Activated CD8-positive, alpha-beta T cell treated with anti-CD3 and anti-CD28 coated beads for 36 hours (primary cell): ENCODE results near the gene AURKAIP1. TPM values are rescaled to one million over a fixed set of nuclear protein-coding genes. Genes with fewer than 3 reads are reported as not detected.
"Not testable (repeated sequence)": the region's sequence is repeated elsewhere in the genome, so short reads cannot be mapped to it uniquely, and the experiment has no call there.

Experiments
- ATAC-seq: fragments of 200-7000 bp; cut with Tn5 transposase; one replicate; pipeline ENCODE4 v1.10.0; 2021; ENCODE audit warnings: mild to moderate bottlenecking, moderate library complexity
- CTCF ChIA-PET: fragments of 350-600 bp; sonication (Branson Sonifier 250); formaldehyde crosslinking; loops from one replicate; lab custom pipeline; 2021; ENCODE audit warnings: antibody characterized with exemption; lab: Charles Lee
- POLR2A ChIA-PET: fragments of 350-600 bp; sonication (Branson Sonifier 250); formaldehyde crosslinking; loops from one replicate; lab custom pipeline; 2021; ENCODE audit warnings: antibody characterized with exemption; lab: Charles Lee
- DNase-seq: peaks from one replicate; pipeline ENCODE4 v3.0.0-alpha.2; 2020
- H3K27ac Mint-ChIP-seq: one replicate; pipeline ENCODE4 v1.8.0; 2021; ENCODE audit warnings: mild to moderate bottlenecking, mixed read lengths
- H3K27me3 Mint-ChIP-seq: one replicate; pipeline ENCODE4 v1.8.0; 2021; ENCODE audit warnings: mixed read lengths
- H3K36me3 Mint-ChIP-seq: one replicate; pipeline ENCODE4 v1.8.0; 2021; ENCODE audit warnings: low read depth, mixed read lengths
- H3K4me1 Mint-ChIP-seq: one replicate; pipeline ENCODE4 v1.8.0; 2021; ENCODE audit warnings: low read depth, mixed read lengths
- H3K4me3 Mint-ChIP-seq: one replicate; pipeline ENCODE4 v1.8.0; 2021; ENCODE audit warnings: mild to moderate bottlenecking, moderate library complexity, mixed read lengths
- H3K9me3 Mint-ChIP-seq: one replicate; pipeline ENCODE4 v1.8.0; 2021; ENCODE audit warnings: mixed read lengths
- intact Hi-C: fragments of 100-400 bp; cut with micrococcal nuclease; formaldehyde crosslinking; loops from one replicate; pipeline ENCODE4 v1.10.0; 2022
- total RNA-seq, 2 experiments: library from RNA; stranded (reverse); gene quantifications; one replicate each; pipeline ENCODE4 v1.2.3, GENCODE V29; 2021
- TF ChIP-seq, protein P1 (sequence below): fragments of 200-600 bp; IDR thresholded peaks from one replicate; pipeline ENCODE4 v1.8.0; 2022; ENCODE audit warnings: antibody characterized with exemption, mild to moderate bottlenecking

AURKAIP1 gene
- total RNA-seq, 2 experiments from 2014 or later: 127 TPM

DNA sequence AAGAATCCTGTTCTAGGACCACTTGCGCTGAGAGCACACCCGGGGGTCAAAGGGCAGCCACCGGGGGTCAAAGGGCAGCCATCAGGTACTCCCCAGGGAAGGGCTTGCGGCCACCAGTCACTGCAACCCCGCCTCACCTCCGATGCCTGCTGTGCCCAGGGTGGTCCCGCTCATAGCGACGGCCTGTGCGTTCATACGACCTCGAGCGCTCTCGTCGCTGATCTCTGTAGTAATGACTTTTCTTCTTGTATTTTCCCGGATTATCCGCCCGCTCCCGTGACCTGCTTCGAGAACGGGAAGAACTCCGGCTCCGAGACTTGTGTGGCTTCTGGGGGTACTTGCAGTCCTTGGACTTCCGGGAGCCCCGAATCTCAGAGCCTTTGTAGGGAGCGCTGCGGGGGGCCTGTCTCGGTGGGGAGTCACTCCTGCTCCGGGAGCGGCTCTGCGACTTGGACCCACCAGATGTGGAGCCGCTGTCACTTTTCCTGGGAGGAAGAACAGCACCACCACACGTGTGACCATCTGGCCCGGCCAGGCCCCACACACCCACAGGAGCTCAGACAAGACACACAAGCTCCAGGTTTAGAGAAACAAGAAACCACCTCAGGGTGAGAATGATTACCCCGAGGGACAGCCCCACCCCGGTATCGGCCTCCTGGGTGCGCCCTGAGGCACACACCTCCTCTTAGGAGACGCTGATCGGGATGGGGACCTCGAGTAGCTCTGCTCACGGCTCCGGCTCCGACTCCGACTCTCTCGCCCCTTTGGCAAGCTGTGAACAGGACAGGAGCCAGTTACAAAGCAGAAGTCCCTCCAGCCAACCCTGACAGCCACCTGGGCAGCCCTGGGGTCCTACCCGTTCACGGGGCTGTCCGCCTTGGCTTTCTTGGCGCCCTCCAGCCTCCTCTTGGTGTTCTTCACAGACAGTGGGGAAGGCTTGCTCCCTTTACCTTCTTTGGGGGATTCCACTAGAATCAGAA is 12.4 kb upstream of the AURKAIP1 start:
- no peak overlapping the region for H3K4me3 Mint-ChIP-seq
- peaks cover 55% of the 10 kb centered on the region for H3K36me3 Mint-ChIP-seq
- TF ChIP-seq, protein P1, sequence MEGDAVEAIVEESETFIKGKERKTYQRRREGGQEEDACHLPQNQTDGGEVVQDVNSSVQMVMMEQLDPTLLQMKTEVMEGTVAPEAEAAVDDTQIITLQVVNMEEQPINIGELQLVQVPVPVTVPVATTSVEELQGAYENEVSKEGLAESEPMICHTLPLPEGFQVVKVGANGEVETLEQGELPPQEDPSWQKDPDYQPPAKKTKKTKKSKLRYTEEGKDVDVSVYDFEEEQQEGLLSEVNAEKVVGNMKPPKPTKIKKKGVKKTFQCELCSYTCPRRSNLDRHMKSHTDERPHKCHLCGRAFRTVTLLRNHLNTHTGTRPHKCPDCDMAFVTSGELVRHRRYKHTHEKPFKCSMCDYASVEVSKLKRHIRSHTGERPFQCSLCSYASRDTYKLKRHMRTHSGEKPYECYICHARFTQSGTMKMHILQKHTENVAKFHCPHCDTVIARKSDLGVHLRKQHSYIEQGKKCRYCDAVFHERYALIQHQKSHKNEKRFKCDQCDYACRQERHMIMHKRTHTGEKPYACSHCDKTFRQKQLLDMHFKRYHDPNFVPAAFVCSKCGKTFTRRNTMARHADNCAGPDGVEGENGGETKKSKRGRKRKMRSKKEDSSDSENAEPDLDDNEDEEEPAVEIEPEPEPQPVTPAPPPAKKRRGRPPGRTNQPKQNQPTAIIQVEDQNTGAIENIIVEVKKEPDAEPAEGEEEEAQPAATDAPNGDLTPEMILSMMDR: no peak
- H3K4me1 Mint-ChIP-seq: peaks cover under 1% of the 10 kb centered on the region
- POLR2A ChIA-PET: interaction anchor here (0.6 to 5.3 kb wide), 3 partner anchors 9 to 838 kb away, joined by 3 to 48 read pairs (median 8); partner anchors contain the start of gene CCNL2
- intact Hi-C loops: no loop called here
- CTCF ChIA-PET: interaction anchor here (1.3 to 1.7 kb wide), 2 partner anchors 15 to 16 kb away, joined by 4 to 9 read pairs; no protein-coding TSS in a partner anchor
- H3K27me3 Mint-ChIP-seq: no peaks in the 10 kb centered on the region
- no peaks in the 10 kb centered on the region for H3K9me3 Mint-ChIP-seq
- H3K27ac Mint-ChIP-seq: no peak overlapping the region
- no peak for ATAC-seq
- DNase-seq: no peak

DNA sequence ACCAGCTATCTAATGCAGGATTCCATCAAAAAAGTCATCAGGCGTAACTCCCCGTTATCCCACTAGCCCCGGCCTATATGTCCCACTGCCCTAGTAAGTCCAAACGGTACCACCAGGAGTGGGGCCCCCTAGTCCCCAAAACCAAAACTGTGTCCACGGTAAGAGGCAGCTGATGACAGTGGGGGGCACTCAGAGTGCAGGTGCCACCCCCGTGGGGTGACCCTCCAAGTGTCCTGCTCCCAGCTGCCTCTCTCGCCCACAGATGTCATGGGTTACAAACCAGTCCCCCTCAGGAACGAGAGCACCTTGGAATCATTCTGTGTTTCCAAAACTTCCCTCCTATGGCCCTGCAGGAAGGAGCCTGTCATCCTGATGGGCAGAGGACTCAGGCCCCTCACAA is 10.9 kb upstream of the AURKAIP1 start:
- H3K4me1 Mint-ChIP-seq: no peaks in the 10 kb centered on the region
- H3K36me3 Mint-ChIP-seq: peaks cover 44% of the 10 kb centered on the region
- H3K27ac Mint-ChIP-seq: no peak overlapping the region
- ATAC-seq (no peak), DNase-seq (no peak)
- no peaks in the 10 kb centered on the region for H3K9me3 Mint-ChIP-seq
- intact Hi-C loops: no loop called here
- ChIA-PET CTCF (no interaction called here), POLR2A (interaction anchor here (0.7 to 5.3 kb wide), 4 partner anchors 10 to 238 kb away, joined by 3 to 48 read pairs (median 6); partner anchors contain the start of genes AURKAIP1 and CCNL2)
- no peak overlapping the region for H3K4me3 Mint-ChIP-seq
- no peaks in the 10 kb centered on the region for H3K27me3 Mint-ChIP-seq
- TF ChIP-seq, protein P1: no peak

DNA sequence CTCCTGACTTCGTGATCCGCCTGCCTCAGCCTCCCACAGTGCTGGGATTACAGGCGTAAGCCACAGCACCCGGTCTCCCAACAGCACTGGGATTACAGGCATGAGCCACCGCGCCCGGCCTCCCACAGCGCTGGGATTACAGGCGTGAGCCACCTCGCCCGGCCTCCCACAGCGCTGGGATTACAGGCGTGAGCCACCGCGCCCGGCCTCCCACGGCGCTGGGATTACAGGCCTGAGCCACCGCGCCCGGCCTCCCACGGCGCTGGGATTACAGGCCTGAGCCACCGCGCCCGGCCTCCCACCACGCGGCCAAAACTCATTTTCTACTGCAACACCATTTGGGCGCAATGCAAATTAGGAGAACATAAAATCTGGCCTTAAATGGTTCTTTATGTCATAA is 10.3 kb upstream of the AURKAIP1 start:
- DNase-seq, H3K27ac Mint-ChIP-seq, CTCF ChIA-PET, H3K4me3 Mint-ChIP-seq, ATAC-seq, H3K4me1 Mint-ChIP-seq, H3K27me3 Mint-ChIP-seq, H3K9me3 Mint-ChIP-seq, intact Hi-C loops: not testable (repeated sequence)
- peaks cover 38% of the 10 kb centered on the region for H3K36me3 Mint-ChIP-seq
- POLR2A ChIA-PET: interaction anchor here (0.7 to 5.3 kb wide), 3 partner anchors 11 to 239 kb away, joined by 3 to 48 read pairs (median 8); partner anchors contain the start of gene CCNL2

DNA sequence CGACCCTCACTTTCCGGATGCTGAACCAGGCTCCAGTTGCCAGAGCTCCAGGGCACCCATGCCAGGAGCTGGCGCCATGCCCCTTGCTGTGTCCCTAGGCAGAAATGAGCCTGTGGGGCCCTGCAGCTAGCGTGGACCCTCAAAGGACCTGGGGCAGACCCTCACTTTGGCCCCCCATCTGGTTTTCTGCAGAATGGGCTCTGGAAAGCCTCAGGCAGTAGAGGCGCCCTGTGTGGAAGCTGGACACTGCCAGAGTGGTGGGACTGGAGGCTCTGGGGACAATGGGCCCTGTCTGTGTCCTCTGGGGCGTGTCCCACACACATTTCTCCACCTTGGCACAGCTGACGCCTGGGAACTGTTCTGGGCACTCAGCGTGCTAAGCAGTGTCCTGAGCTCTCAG is 6.3 kb upstream of the AURKAIP1 start:
- CTCF ChIA-PET: no interaction called here
- H3K27me3 Mint-ChIP-seq: no peaks in the 10 kb centered on the region
- intact Hi-C loops: no loop called here
- H3K4me3 Mint-ChIP-seq: no peak overlapping the region
- ATAC-seq: no peak
- peaks cover 6% of the 10 kb centered on the region for H3K36me3 Mint-ChIP-seq
- peaks cover 4% of the 10 kb centered on the region for H3K4me1 Mint-ChIP-seq
- no peak overlapping the region for H3K27ac Mint-ChIP-seq
- H3K9me3 Mint-ChIP-seq: no peaks in the 10 kb centered on the region
- TF ChIP-seq, protein P1: no peak
- DNase-seq: no peak
- POLR2A ChIA-PET: interaction anchor here (1.1 to 1.4 kb wide), 3 partner anchors 11 to 19 kb away, joined by 3 to 4 read pairs (median 3); no protein-coding TSS in a partner anchor

DNA sequence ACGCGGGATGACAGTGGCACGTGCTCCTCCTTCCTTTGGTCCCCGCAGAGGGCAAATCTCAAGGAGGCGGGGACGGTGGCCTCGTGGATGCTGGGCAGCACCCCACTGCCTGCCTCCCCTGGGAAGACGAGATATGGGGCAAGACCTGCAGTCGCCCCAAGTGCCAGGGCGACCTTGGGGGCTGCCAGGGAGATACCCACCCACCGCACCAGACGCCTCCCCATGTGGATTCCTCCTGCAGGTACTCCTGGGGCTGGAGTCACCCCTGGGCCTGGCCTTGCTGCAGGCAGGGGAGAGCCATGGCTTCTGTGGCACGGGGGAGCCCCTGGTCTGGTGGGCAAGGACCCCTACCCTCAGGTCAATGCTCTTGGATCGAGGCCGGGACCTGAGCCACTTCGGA is 5.9 kb upstream of the AURKAIP1 start:
- POLR2A ChIA-PET: interaction anchor here (1.1 to 1.4 kb wide), 3 partner anchors 11 to 19 kb away, joined by 3 to 4 read pairs (median 3); no protein-coding TSS in a partner anchor
- intact Hi-C loops: no loop called here
- H3K9me3 Mint-ChIP-seq: no peaks in the 10 kb centered on the region
- DNase-seq (no peak), ATAC-seq (no peak)
- no peak overlapping the region for H3K4me3 Mint-ChIP-seq
- H3K27me3 Mint-ChIP-seq: no peaks in the 10 kb centered on the region
- peaks cover 2% of the 10 kb centered on the region for H3K36me3 Mint-ChIP-seq
- no peak overlapping the region for H3K27ac Mint-ChIP-seq
- peaks cover 4% of the 10 kb centered on the region for H3K4me1 Mint-ChIP-seq
- TF ChIP-seq, protein P1: no peak
- CTCF ChIA-PET: no interaction called here
